Measurements from ENCODE around the gene CEACAM19.

DNA sequence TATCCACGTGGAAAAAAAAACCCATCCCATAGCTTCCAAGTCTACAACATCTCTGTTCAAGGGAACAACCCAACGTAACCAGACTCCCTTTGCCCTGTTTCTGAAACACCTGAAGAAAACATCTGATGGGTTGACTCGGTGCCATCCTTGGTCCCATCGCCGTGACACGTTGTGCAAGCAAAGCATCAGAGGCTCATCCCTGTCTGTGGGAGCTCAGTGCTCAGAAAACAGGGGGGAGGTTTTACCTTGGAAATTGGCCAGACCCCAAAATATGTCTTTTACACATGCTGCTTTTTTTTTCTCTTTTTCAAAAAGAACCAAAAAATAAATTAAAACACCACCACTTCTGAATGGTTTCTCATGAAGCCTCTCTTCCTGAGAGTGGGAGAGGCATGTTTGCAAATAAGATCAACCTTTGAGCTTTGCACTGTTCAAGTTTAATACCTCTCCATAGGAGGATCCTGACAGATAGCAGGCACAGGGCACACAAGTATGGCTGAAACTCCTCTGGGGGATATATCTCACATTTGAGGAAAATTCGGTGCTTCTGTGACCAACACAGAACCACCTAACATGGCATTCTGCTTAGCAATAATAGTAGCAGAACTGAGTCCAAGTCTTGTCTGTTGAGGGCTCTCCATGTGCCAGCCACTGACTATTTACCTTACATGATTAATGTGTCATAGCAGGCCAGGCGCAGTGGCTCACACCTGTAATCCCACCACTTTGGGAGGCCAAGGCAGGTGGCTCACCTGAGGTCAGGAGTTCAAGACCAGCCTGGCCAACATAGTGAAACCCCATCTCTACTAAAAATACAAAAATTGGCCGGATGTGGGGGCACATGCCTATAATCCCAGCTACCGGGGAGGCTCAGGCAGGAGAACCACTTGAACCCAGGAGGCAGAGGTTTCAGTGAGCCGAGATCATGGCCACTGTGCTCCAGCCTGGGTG is 34.6 kb upstream of the CEACAM19 start:
- TF ChIP-seq POLR2A (IDR thresholded peaks at IDR 0.05) (no peak), CTCF (IDR thresholded peaks at IDR 0.05) (no peak)
